ENCODE measurements around the gene RARS1.
"Not testable (repeated sequence)": the region's sequence is repeated elsewhere in the genome, so short reads cannot be mapped to it uniquely, and the experiment has no call there.

Gene RARS1

GRCh38 chr5:168481330-168481788 is 4.9 kb upstream of the RARS1 start:
- no peak for DNase-seq (ENCODE audit: low read depth in 2 of 2)

GRCh38 chr5:168482361-168482760 is 3.9 kb upstream of the RARS1 start:
- no peak for DNase-seq (ENCODE audit: low read depth in 2 of 2)

GRCh38 chr5:168489059-168489458 is 2.8 kb downstream of the RARS1 start:
- no peak for DNase-seq (ENCODE audit: low read depth in 2 of 2)

- no peak for DNase-seq (ENCODE audit: low read depth in 2 of 2)
Observed at GRCh38 chr5:168494057-168494555, 7.8 kb downstream of the RARS1 start.

- no peak for DNase-seq (ENCODE audit: low read depth in 2 of 2)
Observed at GRCh38 chr5:168502563-168503237, 16.4 kb downstream of the RARS1 start.

- no peak for DNase-seq (ENCODE audit: low read depth in 2 of 2)
Observed at GRCh38 chr5:168513861-168514428, 27.7 kb downstream of the RARS1 start.

- no peak for DNase-seq (ENCODE audit: low read depth in 2 of 2)
Observed at GRCh38 chr5:168525856-168526255, 39.6 kb downstream of the RARS1 start.

- DNase-seq (ENCODE audit: low read depth in 2 of 2) = no peak
Observed at GRCh38 chr5:168527756-168528295, 41.6 kb downstream of the RARS1 start.

- DNase-seq (ENCODE audit: low read depth in 2 of 2) = peak in 1 of 2 donors; percentile 4
Observed at GRCh38 chr5:168528521-168529373, 42.5 kb downstream of the RARS1 start, which contains the start of gene FBLL1. Gene FBLL1, plus strand, starts transcription at chr5:168529305. Its CDS starts 200 bp downstream, at chr5:168529505.

- no peak for DNase-seq (ENCODE audit: low read depth in 2 of 2)
Observed at GRCh38 chr5:168529374-168530234, 43.3 kb downstream of the RARS1 start.

- DNase-seq (ENCODE audit: low read depth in 2 of 2) = no peak
Observed at GRCh38 chr5:168530621-168531150, 44.4 kb downstream of the RARS1 start.

- no peak for DNase-seq (ENCODE audit: low read depth in 2 of 2)
Observed at GRCh38 chr5:168531191-168531590, 44.9 kb downstream of the RARS1 start.

- no peak for DNase-seq (ENCODE audit: low read depth in 2 of 2)
Observed at GRCh38 chr5:168531987-168532864, 46.0 kb downstream of the RARS1 start.

GRCh38 chr5:168534351-168534750 is 48.1 kb downstream of the RARS1 start:
- not testable (repeated sequence) for DNase-seq (ENCODE audit: low read depth in 2 of 2)

GRCh38 chr5:168537176-168537575 is 50.9 kb downstream of the RARS1 start:
- no peak for DNase-seq (ENCODE audit: low read depth in 2 of 2)

GRCh38 chr5:168549554-168549953 is 63.3 kb downstream of the RARS1 start:
- DNase-seq (ENCODE audit: low read depth in 2 of 2) = no peak

GRCh38 chr5:168550656-168551055 is 64.4 kb downstream of the RARS1 start:
- no peak for DNase-seq (ENCODE audit: low read depth in 2 of 2)

- no peak for DNase-seq (ENCODE audit: low read depth in 2 of 2)
Observed at GRCh38 chr5:168552146-168552545, 65.9 kb downstream of the RARS1 start.

- no peak for DNase-seq (ENCODE audit: low read depth in 2 of 2)
Observed at GRCh38 chr5:168553377-168554130, 67.3 kb downstream of the RARS1 start.

Data from stimulated activated CD8-positive, alpha-beta memory T cell treated with anti-CD3 and anti-CD28 coated beads, Interleukin-2, amount 100 ng/mL, for 1 hour (primary cell).